Measurements from ENCODE around the gene TCEAL1. TPM values are rescaled to one million over a fixed set of nuclear protein-coding genes. Genes with fewer than 3 reads are reported as not detected.
A peak's percentile ranks its signal among the peaks of the same experiment; 100 is the strongest.

Gene TCEAL1
- total and polyA plus RNA-seq, 2 of the 13 experiments (the other 11 are each of a cell fraction or from before 2014, with no cell fraction given), result 11.2 to 14.8 TPM

GRCh38 chrX:103629318-103630170 is 769 bp downstream of the TCEAL1 start (continued):
- TF ChIP-seq HNF4G (IDR thresholded peaks at IDR 0.05; ENCODE audit: borderline replicate concordance, low read depth, low read length), result no peak
- no peak for TF ChIP-seq HNF4G (CRISPR knock-in tag; IDR thresholded peaks at IDR 0.05; ENCODE audit: borderline replicate concordance, low read depth)
- TF ChIP-seq ZKSCAN5 (CRISPR knock-in tag; IDR thresholded peaks at IDR 0.05), result no peak
- no peak for TF ChIP-seq ZSCAN20 (CRISPR knock-in tag; IDR thresholded peaks at IDR 0.05; ENCODE audit: borderline replicate concordance)
- TF ChIP-seq GPBP1L1 (CRISPR knock-in tag; IDR thresholded peaks at IDR 0.05), result no peak
- TF ChIP-seq ZZZ3 (CRISPR knock-in tag; IDR thresholded peaks at IDR 0.05; ENCODE audit: borderline replicate concordance), result no peak
- no peak for TF ChIP-seq SMC3 (IDR thresholded peaks at IDR 0.05; ENCODE audit: low read length)
- no peak for TF ChIP-seq SUZ12 (IDR thresholded peaks at IDR 0.05; ENCODE audit: low read depth, low read length)
- no peak for TF ChIP-seq ZEB1 (IDR thresholded peaks at IDR 0.05; ENCODE audit: insufficient replicate concordance, low read depth)
- TF ChIP-seq ZKSCAN8 (CRISPR knock-in tag; IDR thresholded peaks at IDR 0.05; ENCODE audit: borderline replicate concordance), result no peak
- TF ChIP-seq ZKSCAN1 (IDR thresholded peaks at IDR 0.05; ENCODE audit: low read length), result no peak
- TF ChIP-seq DBP (CRISPR knock-in tag; IDR thresholded peaks at IDR 0.05; ENCODE audit: not compliant biosample characterization), result no peak
- TF ChIP-seq ZNF121 (CRISPR knock-in tag; IDR thresholded peaks at IDR 0.05), result peak; percentile 16; the same call in 1 of the 2 replicates
- TF ChIP-seq FOXC1 (CRISPR knock-in tag; IDR thresholded peaks at IDR 0.05; ENCODE audit: borderline replicate concordance), result no peak
- TF ChIP-seq, protein P1, sequence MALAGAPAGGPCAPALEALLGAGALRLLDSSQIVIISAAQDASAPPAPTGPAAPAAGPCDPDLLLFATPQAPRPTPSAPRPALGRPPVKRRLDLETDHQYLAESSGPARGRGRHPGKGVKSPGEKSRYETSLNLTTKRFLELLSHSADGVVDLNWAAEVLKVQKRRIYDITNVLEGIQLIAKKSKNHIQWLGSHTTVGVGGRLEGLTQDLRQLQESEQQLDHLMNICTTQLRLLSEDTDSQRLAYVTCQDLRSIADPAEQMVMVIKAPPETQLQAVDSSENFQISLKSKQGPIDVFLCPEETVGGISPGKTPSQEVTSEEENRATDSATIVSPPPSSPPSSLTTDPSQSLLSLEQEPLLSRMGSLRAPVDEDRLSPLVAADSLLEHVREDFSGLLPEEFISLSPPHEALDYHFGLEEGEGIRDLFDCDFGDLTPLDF (CRISPR knock-in tag; IDR thresholded peaks at IDR 0.05), result no peak
- TF ChIP-seq, protein P2, sequence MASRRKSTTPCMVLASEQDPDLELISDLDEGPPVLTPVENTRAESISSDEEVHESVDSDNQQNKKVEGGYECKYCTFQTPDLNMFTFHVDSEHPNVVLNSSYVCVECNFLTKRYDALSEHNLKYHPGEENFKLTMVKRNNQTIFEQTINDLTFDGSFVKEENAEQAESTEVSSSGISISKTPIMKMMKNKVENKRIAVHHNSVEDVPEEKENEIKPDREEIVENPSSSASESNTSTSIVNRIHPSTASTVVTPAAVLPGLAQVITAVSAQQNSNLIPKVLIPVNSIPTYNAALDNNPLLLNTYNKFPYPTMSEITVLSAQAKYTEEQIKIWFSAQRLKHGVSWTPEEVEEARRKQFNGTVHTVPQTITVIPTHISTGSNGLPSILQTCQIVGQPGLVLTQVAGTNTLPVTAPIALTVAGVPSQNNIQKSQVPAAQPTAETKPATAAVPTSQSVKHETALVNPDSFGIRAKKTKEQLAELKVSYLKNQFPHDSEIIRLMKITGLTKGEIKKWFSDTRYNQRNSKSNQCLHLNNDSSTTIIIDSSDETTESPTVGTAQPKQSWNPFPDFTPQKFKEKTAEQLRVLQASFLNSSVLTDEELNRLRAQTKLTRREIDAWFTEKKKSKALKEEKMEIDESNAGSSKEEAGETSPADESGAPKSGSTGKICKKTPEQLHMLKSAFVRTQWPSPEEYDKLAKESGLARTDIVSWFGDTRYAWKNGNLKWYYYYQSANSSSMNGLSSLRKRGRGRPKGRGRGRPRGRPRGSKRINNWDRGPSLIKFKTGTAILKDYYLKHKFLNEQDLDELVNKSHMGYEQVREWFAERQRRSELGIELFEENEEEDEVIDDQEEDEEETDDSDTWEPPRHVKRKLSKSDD (CRISPR knock-in tag; IDR thresholded peaks at IDR 0.05; ENCODE audit: low read depth), result 0 out of 2 replicates have a peak, but pooled peaks have one; percentile 24
- TF ChIP-seq SMARCC2 (IDR thresholded peaks at IDR 0.05), result no peak
- no peak for TF ChIP-seq MED1 (CRISPR knock-in tag; IDR thresholded peaks at IDR 0.05)
- no peak for TF ChIP-seq ATF4 (CRISPR knock-in tag; IDR thresholded peaks at IDR 0.05)
- TF ChIP-seq TSC22D2 (CRISPR knock-in tag; IDR thresholded peaks at IDR 0.05; ENCODE audit: borderline replicate concordance), result no peak
